HepG2 (cell line): Measurements from ENCODE around the gene MLN. TPM values are rescaled to one million over a fixed set of nuclear protein-coding genes. Genes with fewer than 3 reads are reported as not detected.
A peak's percentile ranks its signal among the peaks of the same experiment; 100 is the strongest.

ENCODE experiments used
- BRD4 ChIP-seq: sonication (generic); formaldehyde crosslinking; IDR thresholded peaks from 2 replicates; pipeline ENCODE4 v1.4.0; 2020; ENCODE audit warnings: missing genetic modification reagents
- CENPT ChIP-seq: sonication (generic); formaldehyde crosslinking; IDR thresholded peaks from 2 replicates; pipeline ENCODE4 v1.8.0; 2022; ENCODE audit warnings: low read depth, mild to moderate bottlenecking, moderate library complexity, missing genetic modification reagents
- FLYWCH1 ChIP-seq: sonication (generic); formaldehyde crosslinking; IDR thresholded peaks from 2 replicates; pipeline ENCODE4 v1.8.1; 2023; ENCODE audit warnings: mild to moderate bottlenecking, missing genetic modification reagents
- GATAD1 ChIP-seq: IDR thresholded peaks from 2 replicates; pipeline ENCODE4 v1.6.1; 2016; ENCODE audit warnings: missing genetic modification reagents, missing compliant biosample characterization
- HDAC1 ChIP-seq: sonication (generic); formaldehyde crosslinking; IDR thresholded peaks from 2 replicates; pipeline ENCODE4 v1.5.1; 2020; ENCODE audit warnings: mild to moderate bottlenecking, missing genetic modification reagents
- MZF1 ChIP-seq: sonication (generic); formaldehyde crosslinking; IDR thresholded peaks from 2 replicates; pipeline ENCODE4 v1.8.1; 2023; ENCODE audit warnings: mild to moderate bottlenecking, missing genetic modification reagents, borderline replicate concordance
- NR2C2 ChIP-seq: sonication (generic); formaldehyde crosslinking; IDR thresholded peaks from 2 replicates; pipeline ENCODE4 v1.4.0; 2020; ENCODE audit warnings: missing genetic modification reagents, mild to moderate bottlenecking, moderate library complexity, borderline replicate concordance
- PAX8 ChIP-seq: sonication (generic); formaldehyde crosslinking; IDR thresholded peaks from 2 replicates; pipeline ENCODE4 v1.8.0; 2022; ENCODE audit warnings: mild to moderate bottlenecking, missing genetic modification reagents, borderline replicate concordance
- PHF21A ChIP-seq: sonication (generic); formaldehyde crosslinking; IDR thresholded peaks from 2 replicates; pipeline ENCODE4 v1.5.0; 2020; ENCODE audit warnings: mild to moderate bottlenecking, missing genetic modification reagents
- POLR2AphosphoS5 ChIP-seq: IDR thresholded peaks from 2 replicates; pipeline ENCODE4 v1.6.1; 2012; ENCODE audit warnings: low read depth, low read length
- PRPF4 ChIP-seq: fragments of 200-400 bp; formaldehyde crosslinking; IDR thresholded peaks from 2 replicates; pipeline ENCODE4 v1.6.1; 2016; ENCODE audit warnings: low read length, low read depth; ENCODE audit not compliant: poor library complexity, severe bottlenecking
- RFXAP ChIP-seq: sonication (generic); formaldehyde crosslinking; IDR thresholded peaks from 2 replicates; pipeline ENCODE4 v1.4.0; 2020; ENCODE audit warnings: missing genetic modification reagents, borderline replicate concordance
- ZNF136 ChIP-seq: sonication (generic); formaldehyde crosslinking; IDR thresholded peaks from 2 replicates; pipeline ENCODE4 v1.8.1; 2022; ENCODE audit warnings: low read depth, mild to moderate bottlenecking, moderate library complexity, missing genetic modification reagents
- ZNF256 ChIP-seq: sonication (generic); formaldehyde crosslinking; conservative IDR thresholded peaks from 2 replicates; pipeline ENCODE4 v1.4.0; 2020; ENCODE audit warnings: missing genetic modification reagents
- ZNF556 ChIP-seq: sonication (generic); formaldehyde crosslinking; IDR thresholded peaks from 2 replicates; pipeline ENCODE4 v1.4.0; 2020; ENCODE audit warnings: mild to moderate bottlenecking, missing genetic modification reagents, borderline replicate concordance
- ZNF577 ChIP-seq: sonication (generic); formaldehyde crosslinking; IDR thresholded peaks from 2 replicates; pipeline ENCODE4 v1.4.0; 2020; ENCODE audit warnings: mild to moderate bottlenecking, low read depth, missing genetic modification reagents, borderline replicate concordance
- ZNF598 ChIP-seq: sonication (generic); formaldehyde crosslinking; IDR thresholded peaks from 2 replicates; pipeline ENCODE4 v1.5.1; 2020; ENCODE audit warnings: mild to moderate bottlenecking, missing genetic modification reagents, borderline replicate concordance
- ZNF782 ChIP-seq: sonication (generic); formaldehyde crosslinking; IDR thresholded peaks from 2 replicates; pipeline ENCODE4 v1.4.0; 2020; ENCODE audit warnings: missing genetic modification reagents, mild to moderate bottlenecking, borderline replicate concordance
- ZNF792 ChIP-seq: IDR thresholded peaks from 2 replicates; pipeline ENCODE4 v1.6.1; 2016
- polyA plus RNA-seq, 8 experiments: library from polyadenylated mRNA; depleted of rRNA in 3 of 8; stranded (reverse) in 7 of 8; unstranded in 1 of 8; fragments of >200 nt; fragmentation: Illumina TruSeq in 4 of 8; extraction: Trizol in 4 of 8; gene quantifications; 2 replicates each; pipeline versions ENCODE4 v1.2.1 to v1.2.3, GENCODE V29; 2011 to 2016; ENCODE audit warnings: low read depth in 4 of 8, missing spikeins in 1 of 8, mixed read lengths in 1 of 8; ENCODE audit not compliant: insufficient read depth in 1 of 8
- total RNA-seq, 5 experiments: library from RNA; depleted of rRNA; stranded (reverse); fragments of >200 nt; fragmentation: Illumina TruSeq; extraction: Trizol; gene quantifications; 2 replicates each; pipeline ENCODE4 v1.2.3, GENCODE V29; 2016; ENCODE audit warnings: low read depth in 1 of 5
- TF ChIP-seq, protein P1 (sequence below): sonication (generic); formaldehyde crosslinking; IDR thresholded peaks from 2 replicates; pipeline ENCODE4 v1.4.0; 2020; ENCODE audit warnings: mild to moderate bottlenecking, low read depth, missing genetic modification reagents
- TF ChIP-seq, protein P2 (sequence below): sonication (generic); formaldehyde crosslinking; IDR thresholded peaks from 2 replicates; pipeline ENCODE4 v1.5.1; 2020; ENCODE audit warnings: missing genetic modification reagents, mild to moderate bottlenecking, borderline replicate concordance
- TF ChIP-seq, protein P3 (sequence below): sonication (generic); formaldehyde crosslinking; IDR thresholded peaks from 2 replicates; pipeline ENCODE4 v1.9.0; 2021; ENCODE audit warnings: mild to moderate bottlenecking, missing genetic modification reagents

The MLN gene
- total and polyA plus RNA-seq, 2 of the 13 experiments (the other 11 are each of a cell fraction or from before 2014, with no cell fraction given) = not detected

DNA sequence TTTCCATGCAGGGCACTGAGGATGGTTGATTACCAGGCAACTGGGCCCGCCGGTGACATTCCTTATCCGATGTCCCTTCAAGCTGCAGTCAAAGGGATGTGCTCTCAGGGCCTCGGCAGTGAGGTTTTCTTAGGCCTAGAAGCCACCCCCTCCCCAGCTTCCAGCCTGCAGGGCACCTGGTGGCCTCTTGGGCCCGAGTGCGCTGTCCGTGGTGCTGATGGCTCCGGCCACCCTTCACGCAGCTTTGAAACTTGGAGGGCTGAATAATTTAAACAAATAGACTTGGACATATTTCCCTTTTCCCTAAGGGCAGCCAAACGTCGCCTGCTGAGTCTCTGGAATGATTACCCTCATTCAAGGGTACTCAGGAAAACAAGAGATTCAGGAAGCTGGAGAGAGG, 8.9 kb upstream of the MLN start (continued):
- TF ChIP-seq RFXAP (CRISPR knock-in tag) (peak; percentile 71; the same call in 1 of the 2 replicates), ZNF556 (CRISPR knock-in tag) (0 out of 2 replicates have a peak, but pooled peaks have one; percentile 50), ZNF792 (CRISPR knock-in tag) (peak; percentile 95), PRPF4 (no peak), ZNF782 (CRISPR knock-in tag) (peak; percentile 85; the same call in 1 of the 2 replicates), HDAC1 (CRISPR knock-in tag) (no peak), FLYWCH1 (peak; percentile 68; the same call in 1 of the 2 replicates), MZF1 (CRISPR knock-in tag) (no peak), ZNF598 (peak; percentile 54; the same call in 1 of the 2 replicates), GATAD1 (CRISPR knock-in tag) (peak; percentile 73), POLR2AphosphoS5 (no peak), NR2C2 (CRISPR knock-in tag) (peak; percentile 43; the same call in 1 of the 2 replicates), PAX8 (CRISPR knock-in tag) (no peak; the same call in 1 of the 2 replicates), PHF21A (no peak), ZNF577 (0 out of 2 replicates have a peak, but pooled peaks have one; percentile 52), ZNF256 (CRISPR knock-in tag) (peak; percentile 95), BRD4 (CRISPR knock-in tag) (no peak), ZNF136 (no peak), CENPT (peak; percentile 42; the same call in 1 of the 2 replicates)
- TF ChIP-seq, protein P1, sequence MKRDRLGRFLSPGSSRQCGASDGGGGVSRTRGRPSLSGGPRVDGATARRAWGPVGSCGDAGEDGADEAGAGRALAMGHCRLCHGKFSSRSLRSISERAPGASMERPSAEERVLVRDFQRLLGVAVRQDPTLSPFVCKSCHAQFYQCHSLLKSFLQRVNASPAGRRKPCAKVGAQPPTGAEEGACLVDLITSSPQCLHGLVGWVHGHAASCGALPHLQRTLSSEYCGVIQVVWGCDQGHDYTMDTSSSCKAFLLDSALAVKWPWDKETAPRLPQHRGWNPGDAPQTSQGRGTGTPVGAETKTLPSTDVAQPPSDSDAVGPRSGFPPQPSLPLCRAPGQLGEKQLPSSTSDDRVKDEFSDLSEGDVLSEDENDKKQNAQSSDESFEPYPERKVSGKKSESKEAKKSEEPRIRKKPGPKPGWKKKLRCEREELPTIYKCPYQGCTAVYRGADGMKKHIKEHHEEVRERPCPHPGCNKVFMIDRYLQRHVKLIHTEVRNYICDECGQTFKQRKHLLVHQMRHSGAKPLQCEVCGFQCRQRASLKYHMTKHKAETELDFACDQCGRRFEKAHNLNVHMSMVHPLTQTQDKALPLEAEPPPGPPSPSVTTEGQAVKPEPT = no peak
- TF ChIP-seq, protein P2, sequence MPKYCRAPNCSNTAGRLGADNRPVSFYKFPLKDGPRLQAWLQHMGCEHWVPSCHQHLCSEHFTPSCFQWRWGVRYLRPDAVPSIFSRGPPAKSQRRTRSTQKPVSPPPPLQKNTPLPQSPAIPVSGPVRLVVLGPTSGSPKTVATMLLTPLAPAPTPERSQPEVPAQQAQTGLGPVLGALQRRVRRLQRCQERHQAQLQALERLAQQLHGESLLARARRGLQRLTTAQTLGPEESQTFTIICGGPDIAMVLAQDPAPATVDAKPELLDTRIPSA (CRISPR knock-in tag) = no peak
- TF ChIP-seq, protein P3, sequence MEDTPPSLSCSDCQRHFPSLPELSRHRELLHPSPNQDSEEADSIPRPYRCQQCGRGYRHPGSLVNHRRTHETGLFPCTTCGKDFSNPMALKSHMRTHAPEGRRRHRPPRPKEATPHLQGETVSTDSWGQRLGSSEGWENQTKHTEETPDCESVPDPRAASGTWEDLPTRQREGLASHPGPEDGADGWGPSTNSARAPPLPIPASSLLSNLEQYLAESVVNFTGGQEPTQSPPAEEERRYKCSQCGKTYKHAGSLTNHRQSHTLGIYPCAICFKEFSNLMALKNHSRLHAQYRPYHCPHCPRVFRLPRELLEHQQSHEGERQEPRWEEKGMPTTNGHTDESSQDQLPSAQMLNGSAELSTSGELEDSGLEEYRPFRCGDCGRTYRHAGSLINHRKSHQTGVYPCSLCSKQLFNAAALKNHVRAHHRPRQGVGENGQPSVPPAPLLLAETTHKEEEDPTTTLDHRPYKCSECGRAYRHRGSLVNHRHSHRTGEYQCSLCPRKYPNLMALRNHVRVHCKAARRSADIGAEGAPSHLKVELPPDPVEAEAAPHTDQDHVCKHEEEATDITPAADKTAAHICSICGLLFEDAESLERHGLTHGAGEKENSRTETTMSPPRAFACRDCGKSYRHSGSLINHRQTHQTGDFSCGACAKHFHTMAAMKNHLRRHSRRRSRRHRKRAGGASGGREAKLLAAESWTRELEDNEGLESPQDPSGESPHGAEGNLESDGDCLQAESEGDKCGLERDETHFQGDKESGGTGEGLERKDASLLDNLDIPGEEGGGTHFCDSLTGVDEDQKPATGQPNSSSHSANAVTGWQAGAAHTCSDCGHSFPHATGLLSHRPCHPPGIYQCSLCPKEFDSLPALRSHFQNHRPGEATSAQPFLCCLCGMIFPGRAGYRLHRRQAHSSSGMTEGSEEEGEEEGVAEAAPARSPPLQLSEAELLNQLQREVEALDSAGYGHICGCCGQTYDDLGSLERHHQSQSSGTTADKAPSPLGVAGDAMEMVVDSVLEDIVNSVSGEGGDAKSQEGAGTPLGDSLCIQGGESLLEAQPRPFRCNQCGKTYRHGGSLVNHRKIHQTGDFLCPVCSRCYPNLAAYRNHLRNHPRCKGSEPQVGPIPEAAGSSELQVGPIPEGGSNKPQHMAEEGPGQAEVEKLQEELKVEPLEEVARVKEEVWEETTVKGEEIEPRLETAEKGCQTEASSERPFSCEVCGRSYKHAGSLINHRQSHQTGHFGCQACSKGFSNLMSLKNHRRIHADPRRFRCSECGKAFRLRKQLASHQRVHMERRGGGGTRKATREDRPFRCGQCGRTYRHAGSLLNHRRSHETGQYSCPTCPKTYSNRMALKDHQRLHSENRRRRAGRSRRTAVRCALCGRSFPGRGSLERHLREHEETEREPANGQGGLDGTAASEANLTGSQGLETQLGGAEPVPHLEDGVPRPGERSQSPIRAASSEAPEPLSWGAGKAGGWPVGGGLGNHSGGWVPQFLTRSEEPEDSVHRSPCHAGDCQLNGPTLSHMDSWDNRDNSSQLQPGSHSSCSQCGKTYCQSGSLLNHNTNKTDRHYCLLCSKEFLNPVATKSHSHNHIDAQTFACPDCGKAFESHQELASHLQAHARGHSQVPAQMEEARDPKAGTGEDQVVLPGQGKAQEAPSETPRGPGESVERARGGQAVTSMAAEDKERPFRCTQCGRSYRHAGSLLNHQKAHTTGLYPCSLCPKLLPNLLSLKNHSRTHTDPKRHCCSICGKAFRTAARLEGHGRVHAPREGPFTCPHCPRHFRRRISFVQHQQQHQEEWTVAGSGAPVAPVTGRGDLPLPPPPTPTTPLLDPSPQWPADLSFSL (CRISPR knock-in tag) = no peak
